Peyer's patch (tissue), 4 donors: ENCODE measurements around the gene SERINC5.

Source experiments
- POLR2A ChIP-seq, 2 donors: fragments of 450-650 bp; IDR thresholded peaks; one replicate each; pipeline ENCODE4 v1.5.1; 2017; ENCODE audit warnings: antibody characterized with exemption in 2 of 2, mild to moderate bottlenecking in 2 of 2, moderate library complexity in 2 of 2
- TF ChIP-seq, protein P1 (sequence below), 6 experiments: fragments of 450-650 bp in 4 of 6; fragments of 200-600 bp in 2 of 6; sonication (generic) in 1 of 6; IDR thresholded peaks; one replicate each; pipeline ENCODE4 v1.5.1; 2017 to 2019; ENCODE audit warnings: antibody characterized with exemption in 6 of 6, mild to moderate bottlenecking in 3 of 6, moderate library complexity in 1 of 6

DNA sequence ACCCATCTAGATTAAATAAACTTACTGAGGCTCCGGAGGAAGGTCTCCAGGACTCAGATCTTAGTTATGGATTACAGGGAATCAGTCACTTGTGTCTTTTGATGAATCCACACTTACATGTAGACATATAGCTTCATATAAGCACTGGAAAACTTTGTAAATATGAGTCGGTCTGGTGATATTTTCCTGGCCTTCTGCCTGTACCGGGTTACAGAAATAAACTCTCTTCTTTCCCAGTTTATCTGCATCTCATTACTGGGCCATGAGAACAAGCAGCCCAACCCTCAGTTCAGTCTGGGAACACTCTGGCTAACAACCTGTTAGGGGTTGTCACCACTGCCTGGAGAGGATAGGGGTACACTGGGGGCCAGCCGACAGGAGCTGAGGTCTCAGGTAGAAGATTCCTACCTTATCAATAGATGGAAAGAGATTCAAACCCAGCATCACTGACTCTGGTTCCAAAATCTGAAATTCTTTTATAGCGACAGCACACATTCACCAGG is 161.6 kb downstream of the SERINC5 start:
- TF ChIP-seq, protein P1, sequence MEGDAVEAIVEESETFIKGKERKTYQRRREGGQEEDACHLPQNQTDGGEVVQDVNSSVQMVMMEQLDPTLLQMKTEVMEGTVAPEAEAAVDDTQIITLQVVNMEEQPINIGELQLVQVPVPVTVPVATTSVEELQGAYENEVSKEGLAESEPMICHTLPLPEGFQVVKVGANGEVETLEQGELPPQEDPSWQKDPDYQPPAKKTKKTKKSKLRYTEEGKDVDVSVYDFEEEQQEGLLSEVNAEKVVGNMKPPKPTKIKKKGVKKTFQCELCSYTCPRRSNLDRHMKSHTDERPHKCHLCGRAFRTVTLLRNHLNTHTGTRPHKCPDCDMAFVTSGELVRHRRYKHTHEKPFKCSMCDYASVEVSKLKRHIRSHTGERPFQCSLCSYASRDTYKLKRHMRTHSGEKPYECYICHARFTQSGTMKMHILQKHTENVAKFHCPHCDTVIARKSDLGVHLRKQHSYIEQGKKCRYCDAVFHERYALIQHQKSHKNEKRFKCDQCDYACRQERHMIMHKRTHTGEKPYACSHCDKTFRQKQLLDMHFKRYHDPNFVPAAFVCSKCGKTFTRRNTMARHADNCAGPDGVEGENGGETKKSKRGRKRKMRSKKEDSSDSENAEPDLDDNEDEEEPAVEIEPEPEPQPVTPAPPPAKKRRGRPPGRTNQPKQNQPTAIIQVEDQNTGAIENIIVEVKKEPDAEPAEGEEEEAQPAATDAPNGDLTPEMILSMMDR (IDR thresholded peaks at IDR 0.05) = no peak
- TF ChIP-seq POLR2A (IDR thresholded peaks at IDR 0.05) = no peak
